ENCODE data around the gene HOXB9. TPM values are rescaled to one million over a fixed set of nuclear protein-coding genes. Genes with fewer than 3 reads are reported as not detected.

HOXB9 gene
- total and polyA plus RNA-seq, 9 of the 15 experiments (the other 6 are each of a cell fraction or from before 2014, with no cell fraction given), result 3.1 to 196 (median 77.6) TPM

- TF ChIP-seq CHD7 (IDR thresholded peaks at IDR 0.05; ENCODE audit: low read depth, low read length) (no peak), TRIM25 (IDR thresholded peaks at IDR 0.05; ENCODE audit: borderline replicate concordance) (no peak), POLR2B (IDR thresholded peaks at IDR 0.05; ENCODE audit: low read depth, partially characterized antibody) (peak; percentile 60), GTF2F1 (IDR thresholded peaks at IDR 0.05; ENCODE audit: low read depth, low read length) (no peak)
Observed at GRCh38 chr17:48604770-48605329, 21.3 kb downstream of the HOXB9 start, which contains the start of gene HOXB6 (continued).

All from K562 (cell line).